Measurements from ENCODE around the gene FOXO3. TPM values are rescaled to one million over a fixed set of nuclear protein-coding genes. Genes with fewer than 3 reads are reported as not detected.

Gene FOXO3
- total and polyA plus RNA-seq, 2 donors (not counting 3 experiments of a cell fraction or from before 2014, with no cell fraction given): 14.4 to 16.9 TPM

GRCh38 chr6:108585359-108585758 is 24.6 kb downstream of the FOXO3 start:
- FAIRE-seq (no peak), DNase-seq (ENCODE audit: low read depth, low spot score) (no peak)
- Histone ChIP-seq H3K4me2 (ENCODE audit: insufficient read depth, low read length) (no peak overlapping the region), H4K20me1 (replicated peaks; ENCODE audit: control insufficient read depth, extremely low read depth, insufficient read depth, low read length) (peaks cover 3% of the 10 kb centered on the region), H3K4me3 (replicated peaks in 1 of 3; ENCODE audit: insufficient read depth in 1 of 3, low read depth in 1 of 3, low read length in 3 of 3) (no peak overlapping the region), H3K27me3 (ENCODE audit: control insufficient read depth in 2 of 2, insufficient read depth in 2 of 2, low read length in 2 of 2) (no peaks in the 10 kb centered on the region), H3K27ac (ENCODE audit: insufficient read depth, low read depth, low read length) (no peak overlapping the region), H2AFZ (ENCODE audit: low read depth, low read length) (no peak overlapping the region), H3K79me2 (ENCODE audit: control insufficient read depth, insufficient read depth, low read length) (peaks cover 9% of the 10 kb centered on the region), H3K9me3 (replicated peaks; ENCODE audit: control insufficient read depth, insufficient read depth, low read length) (no peaks in the 10 kb centered on the region), H3K9ac (replicated peaks; ENCODE audit: extremely low read depth, insufficient read depth, low read length) (no peak overlapping the region), H3K9me1 (replicated peaks; ENCODE audit: control insufficient read depth, extremely low read depth, insufficient read depth, low read length) (no peaks in the 10 kb centered on the region), H3K36me3 (ENCODE audit: control insufficient read depth in 2 of 2, extremely low read depth in 1 of 2, insufficient read depth in 2 of 2, low read length in 2 of 2) (no peaks in the 10 kb centered on the region), H3K4me1 (ENCODE audit: control insufficient read depth, extremely low read depth, insufficient read depth, low read length) (peaks cover 52% of the 10 kb centered on the region)
- intact Hi-C loops (cut with micrococcal nuclease): loop anchor here (5.0 kb wide), 1 partner anchor 87 kb away; no protein-coding TSS in a partner anchor
- TF ChIP-seq EZH2 (IDR thresholded peaks at IDR 0.05; ENCODE audit: borderline replicate concordance, low read depth, low read length, severe bottlenecking) (no peak), POLR2A (IDR thresholded peaks at IDR 0.05; ENCODE audit: low read depth, low read length) (no peak), GATA2 (IDR thresholded peaks at IDR 0.05; ENCODE audit: insufficient read depth, insufficient read length, low read depth, low read length) (no peak), FOS (IDR thresholded peaks at IDR 0.05; ENCODE audit: borderline replicate concordance, insufficient read depth, low read length) (no peak), JUN (IDR thresholded peaks at IDR 0.05; ENCODE audit: borderline replicate concordance, insufficient read depth, insufficient read length, low read depth) (no peak), POLR2AphosphoS5 (IDR thresholded peaks at IDR 0.05; ENCODE audit: insufficient read depth, low read depth, low read length) (no peak), MYC (IDR thresholded peaks at IDR 0.05; ENCODE audit: low read depth, low read length) (no peak), CTCF (IDR thresholded peaks at IDR 0.05; ENCODE audit: extremely low read depth in 1 of 2, insufficient read depth in 1 of 2, low read depth in 1 of 2, low read length in 2 of 2) (no peak), MAX (IDR thresholded peaks at IDR 0.05; ENCODE audit: insufficient read depth, insufficient read length) (no peak)
- no TSS peak for BruUV-seq (replicated peaks)
- ChIA-PET POLR2A (no interaction called here), CTCF (no interaction called here)
- dilution Hi-C loops (cut with MboI; ENCODE audit: extremely low pct_ligation_motif_present, low sequenced_read_pairs): no loop called here
